ENCODE measurements around the gene HPGDS.

The HPGDS gene

GRCh38 chr4:94368459-94368858 lies 25.8 kb upstream of the HPGDS start:
- H3K27me3 Mint-ChIP-seq: peaks cover 2% of the 10 kb centered on the region
- no peaks in the 10 kb centered on the region for H3K36me3 Mint-ChIP-seq
- no peaks in the 10 kb centered on the region for H3K4me1 Mint-ChIP-seq (ENCODE audit: low read depth)
- H3K9me3 Mint-ChIP-seq (ENCODE audit: low read depth): peaks cover 4% of the 10 kb centered on the region
- H3K4me3 Mint-ChIP-seq: no peak overlapping the region
- no peak overlapping the region for H3K27ac Mint-ChIP-seq

GRCh38 chr4:94365304-94365703 lies 22.7 kb upstream of the HPGDS start:
- Mint-ChIP-seq H3K4me1 (ENCODE audit: low read depth) (no peaks in the 10 kb centered on the region), H3K27me3 (peaks cover 2% of the 10 kb centered on the region), H3K27ac (no peak overlapping the region), H3K36me3 (no peaks in the 10 kb centered on the region), H3K9me3 (ENCODE audit: low read depth) (peaks cover 4% of the 10 kb centered on the region), H3K4me3 (no peak overlapping the region)

DNA sequence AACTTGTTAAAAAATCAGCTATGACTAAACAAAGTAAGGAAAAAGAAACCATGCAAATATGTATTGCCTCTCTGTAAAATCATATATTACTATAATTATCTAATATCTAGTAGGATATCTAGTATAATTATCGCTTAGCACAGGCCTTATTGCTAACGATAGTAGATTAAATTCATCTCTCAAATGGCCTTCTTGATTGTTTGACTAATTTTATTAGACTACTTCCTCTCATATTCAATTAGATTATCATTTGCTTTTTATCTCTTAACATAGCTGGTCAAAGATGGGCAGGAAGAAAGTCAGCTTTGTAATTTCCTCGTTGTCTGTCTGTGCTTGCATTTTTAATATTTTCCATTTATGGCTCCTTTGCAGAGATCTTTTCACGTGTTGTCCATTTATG lies 21.9 kb upstream of the HPGDS start:
- no peaks in the 10 kb centered on the region for H3K36me3 Mint-ChIP-seq
- H3K9me3 Mint-ChIP-seq (ENCODE audit: low read depth): peaks cover 4% of the 10 kb centered on the region
- no peaks in the 10 kb centered on the region for H3K4me1 Mint-ChIP-seq (ENCODE audit: low read depth)
- no peak overlapping the region for H3K27ac Mint-ChIP-seq
- H3K4me3 Mint-ChIP-seq: no peak overlapping the region
- peaks cover 2% of the 10 kb centered on the region for H3K27me3 Mint-ChIP-seq

- H3K27ac Mint-ChIP-seq: no peak overlapping the region
- H3K9me3 Mint-ChIP-seq (ENCODE audit: low read depth): peaks cover 4% of the 10 kb centered on the region
- no peaks in the 10 kb centered on the region for H3K4me1 Mint-ChIP-seq (ENCODE audit: low read depth)
- no peak overlapping the region for H3K4me3 Mint-ChIP-seq
- H3K36me3 Mint-ChIP-seq: no peaks in the 10 kb centered on the region
- peaks cover 2% of the 10 kb centered on the region for H3K27me3 Mint-ChIP-seq
These were observed 20.6 kb upstream of the HPGDS start for GRCh38 chr4:94363136-94363655.

DNA sequence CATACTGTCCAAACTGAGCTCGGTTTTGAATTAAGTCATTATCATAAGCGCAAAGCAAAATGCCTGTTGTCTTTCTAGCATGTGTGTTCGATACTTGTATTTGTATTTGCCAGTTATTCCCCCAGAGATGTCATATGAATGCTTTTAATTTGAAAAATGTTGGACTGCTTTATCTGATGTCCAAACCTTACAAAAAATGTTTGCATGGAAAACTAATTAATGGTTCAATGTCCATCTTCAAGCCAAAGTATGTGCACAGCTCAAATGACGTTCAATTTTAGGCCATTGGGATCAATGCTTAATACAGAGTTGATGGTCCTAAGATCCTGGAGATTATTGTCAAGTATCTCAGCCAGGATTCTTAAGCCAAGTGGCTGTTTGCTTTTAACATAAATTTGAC lies 17.2 kb upstream of the HPGDS start:
- Mint-ChIP-seq H3K27me3 (no peaks in the 10 kb centered on the region), H3K27ac (no peak overlapping the region), H3K4me1 (ENCODE audit: low read depth) (no peaks in the 10 kb centered on the region), H3K4me3 (no peak overlapping the region), H3K9me3 (ENCODE audit: low read depth) (no peaks in the 10 kb centered on the region), H3K36me3 (no peaks in the 10 kb centered on the region)

DNA sequence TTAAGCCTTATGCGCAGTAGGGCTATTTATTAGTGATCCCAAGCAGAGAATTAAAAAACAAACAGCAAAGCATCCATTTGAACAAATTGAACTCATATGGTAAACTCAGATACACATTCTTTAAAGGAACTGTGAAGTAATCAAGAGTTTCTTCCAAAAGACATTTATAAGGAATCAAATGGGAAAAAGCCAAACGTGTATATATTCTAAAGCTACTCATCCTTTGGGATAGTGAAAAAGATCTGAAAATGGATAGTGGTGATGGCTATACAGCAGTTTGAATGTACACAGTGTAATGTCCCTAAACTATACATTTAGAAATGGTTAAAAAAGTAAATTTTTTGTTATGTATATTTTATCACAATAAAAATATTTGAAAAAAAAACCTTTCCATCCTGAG lies 16.6 kb upstream of the HPGDS start:
- no peaks in the 10 kb centered on the region for H3K4me1 Mint-ChIP-seq (ENCODE audit: low read depth)
- H3K9me3 Mint-ChIP-seq (ENCODE audit: low read depth): no peaks in the 10 kb centered on the region
- no peak overlapping the region for H3K4me3 Mint-ChIP-seq
- no peak overlapping the region for H3K27ac Mint-ChIP-seq
- no peaks in the 10 kb centered on the region for H3K36me3 Mint-ChIP-seq
- no peaks in the 10 kb centered on the region for H3K27me3 Mint-ChIP-seq

DNA sequence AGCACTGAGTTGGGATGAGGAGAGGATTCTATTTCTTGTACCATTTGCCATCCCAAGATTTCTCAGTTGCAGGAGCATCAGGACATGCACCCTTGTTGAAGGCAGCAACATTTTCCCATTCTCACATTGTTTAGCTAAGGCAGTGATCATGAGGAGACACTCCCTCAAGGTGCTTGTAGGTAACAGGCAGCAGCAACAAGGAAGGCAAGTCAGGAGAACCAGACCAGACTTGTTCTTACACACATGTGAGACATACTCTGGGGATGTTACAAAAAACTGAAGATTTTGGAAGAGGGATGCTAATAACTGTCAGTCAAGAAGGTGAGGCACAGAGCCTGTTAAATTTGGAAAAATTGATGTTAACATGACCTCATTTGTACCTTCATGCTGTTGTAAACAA lies 15.5 kb upstream of the HPGDS start:
- Mint-ChIP-seq H3K9me3 (ENCODE audit: low read depth) (no peaks in the 10 kb centered on the region), H3K27me3 (no peaks in the 10 kb centered on the region), H3K4me1 (ENCODE audit: low read depth) (no peaks in the 10 kb centered on the region), H3K27ac (no peak overlapping the region), H3K36me3 (no peaks in the 10 kb centered on the region), H3K4me3 (no peak overlapping the region)

- no peaks in the 10 kb centered on the region for H3K4me1 Mint-ChIP-seq (ENCODE audit: low read depth)
- no peaks in the 10 kb centered on the region for H3K36me3 Mint-ChIP-seq
- no peaks in the 10 kb centered on the region for H3K9me3 Mint-ChIP-seq (ENCODE audit: low read depth)
- no peak overlapping the region for H3K4me3 Mint-ChIP-seq
- H3K27me3 Mint-ChIP-seq: no peaks in the 10 kb centered on the region
- H3K27ac Mint-ChIP-seq: no peak overlapping the region
These were observed 15.0 kb upstream of the HPGDS start for GRCh38 chr4:94357624-94358023.

- no peaks in the 10 kb centered on the region for H3K36me3 Mint-ChIP-seq
- H3K4me3 Mint-ChIP-seq: no peak overlapping the region
- peaks cover 9% of the 10 kb centered on the region for H3K4me1 Mint-ChIP-seq (ENCODE audit: low read depth)
- H3K9me3 Mint-ChIP-seq (ENCODE audit: low read depth): no peaks in the 10 kb centered on the region
- H3K27me3 Mint-ChIP-seq: peaks cover 2% of the 10 kb centered on the region
- H3K27ac Mint-ChIP-seq: no peak overlapping the region
These were observed 13.8 kb upstream of the HPGDS start for GRCh38 chr4:94356444-94356843.

DNA sequence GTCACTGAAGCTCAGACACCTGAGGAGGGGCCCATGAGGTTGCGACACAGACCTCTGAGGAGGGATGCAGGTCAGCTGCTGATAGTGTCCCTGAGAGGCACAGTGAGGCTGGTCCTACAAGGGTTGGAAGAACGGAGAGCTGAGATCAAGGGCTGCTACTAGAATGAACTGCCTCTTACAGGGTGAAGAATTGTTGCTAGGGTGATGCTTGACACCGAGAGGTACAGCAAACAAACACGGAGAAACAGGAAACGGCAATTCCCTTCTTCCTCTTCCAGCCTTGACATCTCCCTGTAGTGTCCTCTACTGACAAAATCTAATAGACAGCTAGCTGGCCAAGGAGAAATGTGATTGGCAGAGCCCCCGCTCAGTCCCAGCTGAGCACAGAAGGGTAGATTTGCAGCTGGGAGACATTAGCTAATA lies 11.8 kb upstream of the HPGDS start:
- Mint-ChIP-seq H3K9me3 (ENCODE audit: low read depth) (no peaks in the 10 kb centered on the region), H3K36me3 (no peaks in the 10 kb centered on the region), H3K4me1 (ENCODE audit: low read depth) (peaks cover 17% of the 10 kb centered on the region), H3K4me3 (no peak overlapping the region), H3K27ac (no peak overlapping the region), H3K27me3 (peaks cover 3% of the 10 kb centered on the region)

GRCh38 chr4:94352996-94353395 lies 10.4 kb upstream of the HPGDS start:
- H3K4me3 Mint-ChIP-seq: no peak overlapping the region
- peaks cover 3% of the 10 kb centered on the region for H3K27me3 Mint-ChIP-seq
- no peaks in the 10 kb centered on the region for H3K9me3 Mint-ChIP-seq (ENCODE audit: low read depth)
- H3K36me3 Mint-ChIP-seq: no peaks in the 10 kb centered on the region
- peaks cover 30% of the 10 kb centered on the region for H3K4me1 Mint-ChIP-seq (ENCODE audit: low read depth)
- H3K27ac Mint-ChIP-seq: no peak overlapping the region

DNA sequence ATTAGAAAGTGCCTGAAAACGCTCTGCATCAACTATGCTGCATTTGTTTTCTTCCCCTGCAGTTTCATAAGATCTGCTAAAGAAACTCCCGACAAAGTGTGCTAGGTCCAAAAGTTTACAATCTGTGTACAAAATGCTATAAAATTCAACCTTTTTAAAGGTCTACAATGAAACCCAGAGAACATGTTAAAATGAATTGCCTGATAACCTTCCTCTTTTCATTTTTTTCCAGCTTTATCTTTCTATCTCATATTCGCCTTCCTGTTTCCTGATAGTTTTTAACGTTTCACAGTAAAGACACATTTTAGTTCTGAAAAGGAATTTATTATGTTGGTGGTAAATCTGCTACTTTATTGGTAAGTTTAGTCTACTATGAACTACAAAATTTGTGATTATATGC lies 9.5 kb upstream of the HPGDS start:
- H3K27me3 Mint-ChIP-seq: peaks cover 3% of the 10 kb centered on the region
- no peak overlapping the region for H3K27ac Mint-ChIP-seq
- peaks cover 31% of the 10 kb centered on the region for H3K4me1 Mint-ChIP-seq (ENCODE audit: low read depth)
- H3K9me3 Mint-ChIP-seq (ENCODE audit: low read depth): no peaks in the 10 kb centered on the region
- H3K36me3 Mint-ChIP-seq: no peaks in the 10 kb centered on the region
- no peak overlapping the region for H3K4me3 Mint-ChIP-seq

DNA sequence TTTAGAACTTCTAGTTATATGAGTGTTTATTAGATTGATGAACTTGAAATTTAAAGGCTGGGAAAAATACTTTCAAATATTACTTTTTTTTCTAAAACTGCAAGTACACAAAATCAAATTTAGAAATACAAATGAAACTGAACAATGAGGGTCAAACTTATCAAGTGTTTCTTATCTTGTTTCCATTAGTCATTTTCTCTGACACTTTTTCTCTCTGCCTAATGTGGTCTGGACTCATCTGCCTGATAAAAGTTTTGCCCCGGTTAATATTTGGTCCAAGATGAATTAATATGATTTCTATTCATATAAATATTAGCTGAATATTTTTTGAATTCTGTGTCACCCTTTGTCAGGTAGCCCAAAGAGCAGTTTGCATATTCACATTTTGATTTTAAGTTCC lies 8.7 kb upstream of the HPGDS start:
- no peak overlapping the region for H3K27ac Mint-ChIP-seq
- peaks cover 31% of the 10 kb centered on the region for H3K4me1 Mint-ChIP-seq (ENCODE audit: low read depth)
- H3K27me3 Mint-ChIP-seq: peaks cover 3% of the 10 kb centered on the region
- no peaks in the 10 kb centered on the region for H3K9me3 Mint-ChIP-seq (ENCODE audit: low read depth)
- no peaks in the 10 kb centered on the region for H3K36me3 Mint-ChIP-seq
- H3K4me3 Mint-ChIP-seq: no peak overlapping the region

DNA sequence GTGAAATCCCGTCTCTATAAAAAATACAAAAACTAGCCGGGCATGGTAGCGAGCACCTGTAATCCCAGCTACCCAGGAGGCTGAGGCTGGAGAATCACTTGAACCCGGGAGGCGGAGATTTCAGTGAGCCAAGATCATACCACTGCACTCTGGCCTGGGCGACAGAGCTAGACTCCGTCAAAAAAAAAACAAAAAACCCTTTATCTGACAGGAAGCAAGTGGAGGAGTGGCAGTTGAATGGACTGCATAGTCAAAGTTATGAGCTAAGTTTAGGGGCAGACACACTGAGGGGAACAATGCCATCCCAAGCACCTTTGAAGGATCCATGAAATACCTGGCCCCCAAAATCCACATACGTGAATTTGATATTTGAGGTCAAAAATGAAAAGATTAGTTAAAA lies 7.5 kb upstream of the HPGDS start:
- Mint-ChIP-seq H3K9me3 (ENCODE audit: low read depth) (no peaks in the 10 kb centered on the region), H3K4me3 (no peak overlapping the region), H3K27me3 (peaks cover 3% of the 10 kb centered on the region), H3K27ac (no peak overlapping the region), H3K36me3 (no peaks in the 10 kb centered on the region), H3K4me1 (ENCODE audit: low read depth) (peaks cover 33% of the 10 kb centered on the region)

DNA sequence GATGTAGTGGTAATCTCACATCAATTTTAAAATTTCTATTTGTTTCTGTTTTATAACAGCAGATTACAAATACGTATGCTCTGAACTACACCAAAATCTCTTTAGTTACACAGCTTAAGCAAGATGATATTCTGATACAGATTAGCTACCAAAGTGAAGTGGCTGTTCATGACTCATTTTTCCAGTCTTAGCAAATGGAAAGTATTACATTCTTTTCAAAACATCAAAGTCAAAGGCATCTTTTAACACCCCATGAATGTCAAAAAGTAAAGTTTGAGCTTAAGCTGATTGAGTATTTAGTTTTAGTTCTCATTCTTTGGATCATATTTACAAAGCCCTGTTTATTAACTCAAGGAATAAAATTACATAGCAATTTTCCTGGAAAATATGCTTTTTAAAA lies 6.6 kb upstream of the HPGDS start:
- peak overlapping the region; percentile 79 for H3K27ac Mint-ChIP-seq

GRCh38 chr4:94348666-94349065 lies 6.0 kb upstream of the HPGDS start:
- Mint-ChIP-seq H3K27ac (peak overlapping the region; percentile 79), H3K27me3 (peaks cover 3% of the 10 kb centered on the region), H3K9me3 (ENCODE audit: low read depth) (no peaks in the 10 kb centered on the region), H3K4me3 (no peak overlapping the region), H3K36me3 (no peaks in the 10 kb centered on the region), H3K4me1 (ENCODE audit: low read depth) (peaks cover 33% of the 10 kb centered on the region)

More for the DNA sequence above, 6.6 kb upstream of the HPGDS start:
- no peaks in the 10 kb centered on the region for H3K36me3 Mint-ChIP-seq
- H3K27me3 Mint-ChIP-seq: peaks cover 3% of the 10 kb centered on the region
- H3K4me3 Mint-ChIP-seq: no peak overlapping the region
- H3K4me1 Mint-ChIP-seq (ENCODE audit: low read depth): peaks cover 33% of the 10 kb centered on the region
- H3K9me3 Mint-ChIP-seq (ENCODE audit: low read depth): no peaks in the 10 kb centered on the region
